ENCODE data around the gene SMIM36.
A peak's percentile ranks its signal among the peaks of the same experiment; 100 is the strongest.

The SMIM36 gene

DNA sequence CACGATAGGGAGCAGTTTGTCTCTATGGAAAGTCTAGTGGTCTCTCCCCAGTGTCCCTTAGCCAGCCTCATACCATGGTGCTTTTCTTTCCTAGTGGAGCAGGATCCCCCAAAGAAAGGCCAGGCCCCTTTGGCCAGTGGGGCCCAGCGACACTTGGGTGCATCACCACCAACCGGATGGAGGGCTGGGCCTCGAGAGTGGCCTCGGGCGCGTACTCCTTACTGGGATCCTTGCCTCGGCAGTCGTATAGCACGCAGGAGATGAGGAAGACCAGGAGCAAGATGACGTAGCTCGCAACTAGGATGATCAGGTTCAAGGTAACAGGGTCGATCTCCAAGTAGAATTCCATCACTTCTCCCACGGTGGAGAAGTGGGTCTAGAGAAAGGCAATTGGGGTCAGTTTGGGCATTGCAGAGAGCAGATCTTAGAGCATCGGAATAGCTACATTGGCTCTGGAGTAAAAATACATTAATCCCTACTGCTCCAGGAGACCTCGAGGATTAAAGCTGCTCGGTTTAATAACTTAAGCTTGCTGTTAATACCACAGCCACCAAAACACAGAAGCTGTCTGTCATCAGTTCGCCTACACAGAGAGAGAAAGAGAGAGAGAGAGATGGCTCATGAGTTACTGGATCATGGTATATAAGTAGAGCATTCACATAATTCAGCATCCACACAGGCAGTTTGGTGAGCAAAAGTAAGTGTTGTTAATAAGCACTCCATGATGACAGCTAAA, at the start of gene SMIM36:
TSS of gene SMIM36 (minus strand) at position 467 of the 736 bp plus-strand sequence.
- H2AFZ ChIP-seq (ENCODE audit: low read length) = no peak within 1 kb of the TSS
- no peaks in the 10 kb centered on the region for H3K36me3 ChIP-seq (replicated peaks; ENCODE audit: insufficient read depth, low read length)
- H3K9me2 ChIP-seq (replicated peaks; ENCODE audit: insufficient read depth, low read length) = no peaks in the 10 kb centered on the region
- no peaks in the 10 kb centered on the region for H3K27me3 ChIP-seq (replicated peaks; ENCODE audit: insufficient read depth, low read length)
- H3F3A ChIP-seq (ENCODE audit: insufficient read depth, low read length) = no peaks in the 10 kb centered on the region
- no peak within 1 kb of the TSS for H3K4me3 ChIP-seq (ENCODE audit: low read length)
- TF ChIP-seq EZH2phosphoT487 (IDR thresholded peaks at IDR 0.05; ENCODE audit: low read length) (no peak), EZH2 (optimal IDR thresholded peaks at IDR 0.05; ENCODE audit: low read depth, low read length) (no peak)
- TF ChIP-seq, protein P1, sequence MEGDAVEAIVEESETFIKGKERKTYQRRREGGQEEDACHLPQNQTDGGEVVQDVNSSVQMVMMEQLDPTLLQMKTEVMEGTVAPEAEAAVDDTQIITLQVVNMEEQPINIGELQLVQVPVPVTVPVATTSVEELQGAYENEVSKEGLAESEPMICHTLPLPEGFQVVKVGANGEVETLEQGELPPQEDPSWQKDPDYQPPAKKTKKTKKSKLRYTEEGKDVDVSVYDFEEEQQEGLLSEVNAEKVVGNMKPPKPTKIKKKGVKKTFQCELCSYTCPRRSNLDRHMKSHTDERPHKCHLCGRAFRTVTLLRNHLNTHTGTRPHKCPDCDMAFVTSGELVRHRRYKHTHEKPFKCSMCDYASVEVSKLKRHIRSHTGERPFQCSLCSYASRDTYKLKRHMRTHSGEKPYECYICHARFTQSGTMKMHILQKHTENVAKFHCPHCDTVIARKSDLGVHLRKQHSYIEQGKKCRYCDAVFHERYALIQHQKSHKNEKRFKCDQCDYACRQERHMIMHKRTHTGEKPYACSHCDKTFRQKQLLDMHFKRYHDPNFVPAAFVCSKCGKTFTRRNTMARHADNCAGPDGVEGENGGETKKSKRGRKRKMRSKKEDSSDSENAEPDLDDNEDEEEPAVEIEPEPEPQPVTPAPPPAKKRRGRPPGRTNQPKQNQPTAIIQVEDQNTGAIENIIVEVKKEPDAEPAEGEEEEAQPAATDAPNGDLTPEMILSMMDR (IDR thresholded peaks at IDR 0.05; ENCODE audit: low read length) = no peak
- no peaks in the 10 kb centered on the region for H3K79me2 ChIP-seq (ENCODE audit: low read length)
- H4K20me1 ChIP-seq (ENCODE audit: insufficient read depth, low read length) = no peaks in the 10 kb centered on the region
- no peak for DNase-seq
- peaks cover 4% of the 10 kb centered on the region for H3K4me1 ChIP-seq (ENCODE audit: low read length)
- no peak within 1 kb of the TSS for H3K27ac ChIP-seq (ENCODE audit: low read length)
- no peak within 1 kb of the TSS for H3K9ac ChIP-seq (ENCODE audit: low read length)
- no peak within 1 kb of the TSS for H3K4me2 ChIP-seq (ENCODE audit: low read depth, low read length)
- no peaks in the 10 kb centered on the region for H3K9me3 ChIP-seq (replicated peaks; ENCODE audit: insufficient read depth, low read length)

DNA sequence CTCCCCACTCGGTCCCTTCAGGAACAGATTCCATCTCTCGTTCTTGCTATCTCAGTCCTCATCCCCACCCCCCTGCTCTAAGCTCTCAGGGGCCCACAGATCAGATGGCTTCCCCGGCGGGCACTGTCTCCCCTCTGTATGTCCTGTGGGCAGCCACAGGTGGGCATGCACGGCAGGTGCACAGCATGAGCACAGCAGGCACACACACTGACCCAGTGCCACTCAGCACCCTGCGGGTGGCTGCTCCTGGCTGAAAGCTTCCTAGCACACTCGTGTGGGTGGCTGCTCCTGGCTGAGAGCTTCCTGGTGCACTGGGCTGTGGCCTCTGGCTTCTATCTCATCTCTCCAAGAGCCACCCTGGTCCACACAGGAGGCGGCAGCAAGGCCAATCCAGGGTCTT, 44.5 kb upstream of the SMIM36 start:
- H3F3A ChIP-seq (ENCODE audit: insufficient read depth, low read length) = no peaks in the 10 kb centered on the region
- no peaks in the 10 kb centered on the region for H3K9me2 ChIP-seq (replicated peaks; ENCODE audit: insufficient read depth, low read length)
- no peaks in the 10 kb centered on the region for H3K4me1 ChIP-seq (ENCODE audit: low read length)
- H3K9ac ChIP-seq (ENCODE audit: low read length) = no peak overlapping the region
- H3K27ac ChIP-seq (ENCODE audit: low read length) = no peak overlapping the region
- H3K9me3 ChIP-seq (replicated peaks; ENCODE audit: insufficient read depth, low read length) = no peaks in the 10 kb centered on the region
- H4K20me1 ChIP-seq (ENCODE audit: insufficient read depth, low read length) = no peaks in the 10 kb centered on the region
- no peak overlapping the region for H3K4me3 ChIP-seq (ENCODE audit: low read length)
- no peak overlapping the region for H2AFZ ChIP-seq (ENCODE audit: low read length)
- H3K36me3 ChIP-seq (replicated peaks; ENCODE audit: insufficient read depth, low read length) = no peaks in the 10 kb centered on the region
- H3K79me2 ChIP-seq (ENCODE audit: low read length) = no peaks in the 10 kb centered on the region
- H3K27me3 ChIP-seq (replicated peaks; ENCODE audit: insufficient read depth, low read length) = no peaks in the 10 kb centered on the region
- H3K4me2 ChIP-seq (ENCODE audit: low read depth, low read length) = no peak overlapping the region
- TF ChIP-seq, protein P1 (IDR thresholded peaks at IDR 0.05; ENCODE audit: low read length) = no peak
- no peak for TF ChIP-seq EZH2phosphoT487 (IDR thresholded peaks at IDR 0.05; ENCODE audit: low read length)
- TF ChIP-seq EZH2 (optimal IDR thresholded peaks at IDR 0.05; ENCODE audit: low read depth, low read length) = no peak
- no peak for DNase-seq

DNA sequence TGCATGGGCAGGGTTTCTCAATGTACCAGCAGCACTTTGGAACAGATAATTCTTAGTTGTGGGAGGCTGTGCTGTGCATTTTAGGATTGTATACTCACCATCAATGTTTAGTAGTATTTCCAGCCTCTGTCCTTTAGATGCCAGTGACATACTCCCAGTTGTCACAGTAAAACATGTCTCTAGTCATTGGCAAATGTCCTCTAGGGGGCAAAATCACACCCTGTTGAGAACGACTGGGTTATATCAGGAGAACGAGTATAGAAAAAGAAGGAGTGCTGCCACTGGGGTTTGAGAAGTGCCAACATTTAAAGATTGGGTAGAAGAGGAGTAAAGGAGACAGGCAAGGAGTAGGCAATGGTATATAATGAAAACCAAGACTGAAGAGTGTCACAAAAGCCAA, 37.9 kb upstream of the SMIM36 start:
- no peak overlapping the region for H2AFZ ChIP-seq (ENCODE audit: low read length)
- no peaks in the 10 kb centered on the region for H3K27me3 ChIP-seq (replicated peaks; ENCODE audit: insufficient read depth, low read length)
- H3F3A ChIP-seq (ENCODE audit: insufficient read depth, low read length) = no peaks in the 10 kb centered on the region
- H3K79me2 ChIP-seq (ENCODE audit: low read length) = no peaks in the 10 kb centered on the region
- H3K4me3 ChIP-seq (ENCODE audit: low read length) = no peak overlapping the region
- TF ChIP-seq, protein P1 (IDR thresholded peaks at IDR 0.05; ENCODE audit: low read length) = peak; percentile 45
- TF ChIP-seq EZH2phosphoT487 (IDR thresholded peaks at IDR 0.05; ENCODE audit: low read length) = no peak
- TF ChIP-seq EZH2 (optimal IDR thresholded peaks at IDR 0.05; ENCODE audit: low read depth, low read length) = no peak
- no peak overlapping the region for H3K9ac ChIP-seq (ENCODE audit: low read length)
- H4K20me1 ChIP-seq (ENCODE audit: insufficient read depth, low read length) = no peaks in the 10 kb centered on the region
- H3K36me3 ChIP-seq (replicated peaks; ENCODE audit: insufficient read depth, low read length) = no peaks in the 10 kb centered on the region
- no peaks in the 10 kb centered on the region for H3K9me3 ChIP-seq (replicated peaks; ENCODE audit: insufficient read depth, low read length)
- no peaks in the 10 kb centered on the region for H3K4me1 ChIP-seq (ENCODE audit: low read length)
- H3K4me2 ChIP-seq (ENCODE audit: low read depth, low read length) = no peak overlapping the region
- H3K9me2 ChIP-seq (replicated peaks; ENCODE audit: insufficient read depth, low read length) = no peaks in the 10 kb centered on the region
- no peak overlapping the region for H3K27ac ChIP-seq (ENCODE audit: low read length)
- peak; percentile 28 for DNase-seq
